GM10248 (cell line): ENCODE measurements around the gene COL9A3.

ENCODE experiments used
- CTCF ChIA-PET: fragments of 300-600 bp; sonication (Branson Sonifier 250); formaldehyde crosslinking; extraction: SDS; loops from one replicate; lab custom pipeline; 2021; ENCODE audit warnings: antibody characterized with exemption; lab: Yijun Ruan, JAX
- POLR2A ChIA-PET: fragments of 350-650 bp; sonication (Branson Sonifier 250); formaldehyde crosslinking; extraction: SDS; loops from one replicate; lab custom pipeline; 2020; ENCODE audit warnings: antibody characterized with exemption; lab: Yijun Ruan, JAX
- DNase-seq: peaks from one replicate; pipeline ENCODE4 v3.0.0; 2012; ENCODE audit errors: extremely low spot score
- CTCF ChIP-seq: IDR thresholded peaks from 2 replicates; pipeline ENCODE4 v1.5.1; 2012; ENCODE audit warnings: mild to moderate bottlenecking, low read depth; ENCODE audit errors: extremely low read depth, missing control alignments, control extremely low read depth

The COL9A3 gene

DNA sequence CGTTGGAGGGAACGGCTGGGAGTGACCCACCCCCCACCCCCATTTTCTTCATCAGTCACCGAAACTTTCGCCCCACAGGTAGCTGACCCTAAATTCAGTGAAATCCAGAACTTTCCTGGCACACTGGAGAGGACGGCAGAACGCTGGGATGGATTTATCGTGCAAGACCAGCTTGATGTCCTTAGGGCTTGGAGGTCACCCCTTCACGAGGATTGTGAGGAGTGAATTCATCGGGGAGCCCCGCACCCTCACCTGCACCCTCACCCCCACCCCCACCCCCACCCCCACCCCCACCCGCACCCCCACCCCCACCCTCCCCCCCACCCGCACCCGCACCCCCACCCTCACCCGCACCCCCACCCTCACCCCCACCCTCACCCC, 58.1 kb downstream of the COL9A3 start:
- TF ChIP-seq CTCF: no peak
- ChIA-PET POLR2A (no interaction called here), CTCF (interaction anchor here (0.7 to 3.2 kb wide), 10 partner anchors 13 to 336 kb away, joined by 3 to 25 read pairs (median 4); partner anchors contain the start of gene TCFL5)
- no peak for DNase-seq

DNA sequence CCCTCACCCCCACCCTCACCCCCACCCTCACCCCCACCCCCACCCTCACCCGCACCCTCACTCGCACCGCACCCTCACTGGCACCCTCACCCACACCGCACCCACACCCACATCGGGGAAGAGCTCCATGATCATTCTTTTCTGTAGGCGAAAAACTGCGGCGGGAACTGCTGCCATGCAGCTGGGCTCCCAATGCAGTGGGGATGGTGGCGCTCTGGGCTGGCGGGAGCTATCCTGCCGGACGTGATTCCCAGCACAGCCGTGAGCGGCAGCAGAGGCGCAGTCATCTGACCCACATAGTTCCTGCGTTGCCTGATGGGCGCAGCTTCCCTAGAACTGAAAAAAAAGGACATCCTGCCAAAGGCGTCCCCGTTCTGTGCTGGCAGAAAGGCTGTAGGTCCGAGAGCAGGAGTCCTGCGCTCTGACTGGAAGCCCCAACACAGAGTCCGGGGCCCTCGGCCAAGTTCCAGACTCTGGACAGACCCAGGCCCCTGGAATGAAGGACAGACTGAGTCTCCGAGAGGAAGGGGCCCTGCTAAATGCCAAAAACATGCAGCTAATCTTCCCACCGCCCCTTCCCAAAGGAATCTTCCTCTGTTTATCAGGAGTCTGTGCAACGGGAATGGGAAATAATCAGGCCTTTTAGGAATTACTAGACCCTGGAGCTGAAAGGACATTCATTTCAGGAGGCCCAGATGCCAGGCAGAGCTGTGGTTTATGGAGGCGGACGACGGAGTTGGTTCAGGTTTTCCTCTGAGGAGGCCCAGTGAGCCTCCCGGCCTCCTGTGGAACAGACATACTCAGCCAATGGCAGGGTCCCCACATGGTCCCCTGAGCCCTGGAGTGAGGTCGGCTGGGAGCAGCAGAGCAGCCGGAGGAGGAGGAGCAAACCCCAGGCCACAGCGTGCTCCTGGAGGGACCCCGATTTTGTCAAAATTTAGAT, 58.8 kb downstream of the COL9A3 start:
- ChIA-PET CTCF (interaction anchor here (0.8 to 3.2 kb wide), 10 partner anchors 10 to 61 kb away, joined by 3 to 25 read pairs (median 3); no protein-coding TSS in a partner anchor), POLR2A (no interaction called here)
- no peak for TF ChIP-seq CTCF
- no peak for DNase-seq

DNA sequence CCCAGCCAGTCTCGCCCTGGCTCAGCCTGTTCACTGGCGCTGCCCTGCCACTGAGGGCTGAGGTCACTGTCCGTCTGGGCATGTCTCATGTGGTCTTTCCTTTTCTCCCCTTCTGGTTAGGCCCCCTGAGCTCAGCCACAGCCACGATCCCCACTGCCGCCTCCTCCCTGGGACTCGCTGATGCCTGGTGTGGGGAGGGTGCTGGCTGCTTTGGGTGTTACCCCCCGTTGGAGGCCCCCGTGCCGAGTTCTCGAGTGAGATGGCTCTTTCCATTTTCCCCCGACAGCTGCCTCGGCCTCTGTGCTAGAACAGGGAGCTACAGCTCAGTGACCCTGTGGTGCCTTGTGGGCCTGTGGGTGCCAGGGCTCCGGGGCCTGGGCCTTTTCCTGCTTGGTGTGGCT, 59.7 kb downstream of the COL9A3 start:
- TF ChIP-seq CTCF: no peak
- DNase-seq: no peak
- POLR2A ChIA-PET: no interaction called here
- CTCF ChIA-PET: interaction anchor here (1.4 to 3.2 kb wide), 6 partner anchors 9 to 347 kb away, joined by 3 to 25 read pairs (median 3); no protein-coding TSS in a partner anchor

GRCh38 chr20:62876902-62877816, 60.3 kb downstream of the COL9A3 start:
- ChIA-PET CTCF (interaction anchor here (0.6 to 3.2 kb wide), 6 partner anchors 9 to 346 kb away, joined by 3 to 25 read pairs (median 3); no protein-coding TSS in a partner anchor), POLR2A (no interaction called here)
- no peak for TF ChIP-seq CTCF
- no peak for DNase-seq

DNA sequence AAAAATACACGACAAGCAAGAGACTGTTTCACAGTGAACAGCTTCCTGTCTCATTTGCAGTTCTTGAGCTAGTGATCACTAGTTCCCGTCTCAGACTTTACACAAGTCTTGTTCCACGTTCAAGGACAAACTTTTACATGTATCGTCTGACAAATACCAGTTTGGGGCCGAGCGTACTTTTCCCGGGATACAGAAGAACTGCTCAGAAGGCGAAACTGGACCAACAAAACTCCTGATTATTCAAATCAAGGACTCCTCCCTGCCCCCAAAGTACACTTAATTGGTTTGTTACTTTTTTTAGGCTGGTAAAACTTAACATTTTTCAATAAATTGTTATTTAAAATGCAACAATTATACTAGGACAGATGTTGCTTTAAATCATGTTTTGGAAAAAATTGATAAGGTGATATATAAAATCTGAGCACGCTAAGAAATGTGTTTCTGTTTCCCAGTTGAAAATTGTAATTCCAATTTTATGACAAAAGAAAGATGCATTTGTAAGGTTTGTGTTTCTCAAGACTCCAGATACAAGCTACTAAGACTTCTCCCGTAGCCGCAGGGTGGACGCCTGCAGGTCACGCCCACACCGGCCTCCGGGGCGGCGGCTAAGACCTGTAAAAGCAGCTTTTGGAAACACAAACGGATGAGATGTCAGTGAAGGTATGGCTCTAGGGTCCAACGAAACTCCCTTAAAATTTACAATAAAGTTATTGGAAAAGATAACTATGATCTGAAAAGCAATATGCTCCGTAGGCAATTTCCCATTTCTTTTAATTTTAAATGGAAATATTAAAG, 61.6 kb downstream of the COL9A3 start:
- ChIA-PET CTCF (interaction anchor here (1.1 to 1.2 kb wide), 3 partner anchors 10 to 13 kb away, joined by 3 read pairs; no protein-coding TSS in a partner anchor), POLR2A (no interaction called here)
- no peak for TF ChIP-seq CTCF
- DNase-seq: no peak
